Activated CD4-positive, alpha-beta T cell treated with anti-CD3 and anti-CD28 coated beads for 48 hours (primary cell): ENCODE measurements around the gene APBA3.

Experiments
- DNase-seq: peaks from one replicate; pipeline ENCODE4 v3.0.0-alpha.2; 2020

APBA3 gene

GRCh38 chr19:3712663-3713611 is 48.6 kb downstream of the APBA3 start:
- DNase-seq: no peak

GRCh38 chr19:3710265-3710812 is 51.2 kb downstream of the APBA3 start:
- no peak for DNase-seq

- DNase-seq: no peak
These were observed 53.1 kb downstream of the APBA3 start, which contains the start of gene TJP3 for GRCh38 chr19:3708207-3708931. TSS of gene TJP3 (plus strand) at chr19:3708384. CDS start at chr19:3728433, 20,049 bp downstream.

GRCh38 chr19:3707868-3708206 is 53.7 kb downstream of the APBA3 start:
- no peak for DNase-seq

GRCh38 chr19:3701200-3701599 is 60.3 kb downstream of the APBA3 start:
- DNase-seq: no peak
